Activated effector memory CD4-positive, alpha-beta T cell treated with Interleukin-2 at 50 U/mL for 16 hours (primary cell): ENCODE measurements around the gene ZNF329.
A peak's percentile ranks its signal among the peaks of the same experiment; 100 is the strongest.

Experiments used
- DNase-seq: peaks from one replicate; pipeline ENCODE4 v3.0.0-alpha.2; 2020

ZNF329 gene

DNA sequence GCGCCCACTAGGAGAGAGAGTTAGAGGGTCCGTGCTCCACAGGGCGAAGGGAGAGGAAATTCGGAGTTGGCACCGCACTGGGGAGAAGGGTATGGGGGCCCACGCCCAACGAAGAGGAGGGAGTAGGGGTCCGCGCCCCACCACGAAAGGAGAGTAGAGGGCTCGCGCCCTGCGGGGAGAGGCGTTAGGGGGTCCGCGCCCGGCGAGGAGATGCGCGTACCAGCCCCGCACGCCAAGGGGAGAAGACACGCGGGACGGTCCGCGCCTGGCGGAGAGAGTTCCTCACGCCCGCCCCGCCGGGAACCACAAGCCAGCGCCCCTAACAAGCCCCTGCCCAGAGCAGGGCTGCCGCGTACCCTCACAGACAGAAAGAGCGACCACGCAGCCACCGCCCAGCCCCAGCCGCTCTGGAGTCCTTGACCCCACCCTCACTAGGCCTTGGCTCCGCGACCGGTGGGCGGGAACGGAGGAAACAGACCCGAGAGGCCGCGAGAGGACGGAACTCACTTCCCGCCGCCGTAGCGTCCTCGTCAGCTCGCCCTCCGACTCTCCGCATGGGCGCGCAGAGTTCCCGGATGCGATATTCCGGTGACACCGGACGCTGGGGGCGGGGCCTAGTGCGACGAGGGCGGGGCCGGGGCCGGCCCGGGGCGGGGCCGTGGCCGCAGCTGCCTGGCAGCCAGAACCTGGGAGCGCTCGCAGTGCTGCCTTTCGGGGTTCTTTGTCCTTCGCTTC lies 32.6 kb downstream of the ZNF329 start:
- no peak for DNase-seq

DNA sequence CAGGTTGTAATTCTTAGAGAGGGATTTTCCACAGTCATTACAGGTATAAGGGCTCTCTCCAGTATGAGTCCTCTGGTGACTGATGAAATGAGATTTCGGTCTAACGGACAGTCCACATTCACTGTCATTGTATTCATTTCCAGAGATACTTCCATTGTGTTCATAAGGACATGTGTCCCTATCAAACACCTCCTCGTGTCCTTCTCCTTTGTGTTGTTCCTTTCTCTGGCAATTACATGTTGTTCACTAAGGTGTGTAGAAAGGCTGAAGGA lies 42.1 kb downstream of the ZNF329 start:
- no peak for DNase-seq

DNA sequence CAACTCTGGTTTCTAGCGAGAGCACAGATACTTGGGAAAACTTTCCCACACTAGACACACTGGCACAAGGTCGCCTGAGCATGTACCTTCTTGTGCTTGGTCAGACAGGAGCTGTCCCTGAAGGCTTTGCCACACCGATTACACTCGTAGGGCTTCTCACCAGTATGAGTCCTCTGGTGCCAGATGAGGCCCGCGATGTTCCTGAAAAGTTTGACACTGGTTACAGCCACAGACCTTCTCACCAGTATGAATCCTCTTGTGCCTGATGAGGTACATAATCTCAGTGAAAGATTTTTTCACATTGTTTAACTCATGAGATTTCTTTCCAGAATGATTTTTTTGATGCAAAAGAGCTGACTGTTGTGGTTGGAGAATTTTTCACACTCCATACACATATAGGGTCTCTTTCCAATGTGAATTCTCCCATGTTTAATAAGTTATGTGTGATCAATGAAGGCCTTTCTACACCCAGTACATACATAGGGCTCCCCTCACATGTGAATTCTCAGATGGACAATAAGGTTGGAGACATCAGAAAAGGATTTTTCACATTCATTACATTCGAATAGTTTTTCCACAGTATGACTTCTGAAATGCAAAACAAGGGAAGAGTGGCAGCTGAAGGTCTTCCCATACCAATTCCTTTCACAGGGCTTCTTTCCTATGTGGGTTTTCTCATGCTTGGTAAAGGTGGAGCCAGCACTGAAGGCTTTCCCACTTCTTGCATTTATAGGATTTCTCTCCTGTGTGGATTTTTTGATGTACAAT lies 42.6 kb downstream of the ZNF329 start:
- no peak for DNase-seq

DNA sequence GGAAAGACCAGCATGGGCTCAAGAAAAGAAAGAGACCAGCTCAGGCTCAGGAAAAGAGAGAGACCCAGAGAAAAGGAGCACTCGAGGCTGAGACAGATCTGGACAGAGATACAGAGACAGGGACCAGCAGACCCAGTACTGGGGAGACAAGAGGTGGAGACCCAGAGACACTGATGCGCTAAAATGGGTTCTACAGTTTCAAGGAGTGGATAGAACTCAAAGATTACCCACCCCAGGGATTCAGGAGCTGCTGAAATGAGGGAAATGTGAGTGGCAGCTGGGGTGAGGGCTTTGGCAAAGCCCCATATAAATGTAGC lies 51.9 kb downstream of the ZNF329 start:
- DNase-seq, result no peak

DNA sequence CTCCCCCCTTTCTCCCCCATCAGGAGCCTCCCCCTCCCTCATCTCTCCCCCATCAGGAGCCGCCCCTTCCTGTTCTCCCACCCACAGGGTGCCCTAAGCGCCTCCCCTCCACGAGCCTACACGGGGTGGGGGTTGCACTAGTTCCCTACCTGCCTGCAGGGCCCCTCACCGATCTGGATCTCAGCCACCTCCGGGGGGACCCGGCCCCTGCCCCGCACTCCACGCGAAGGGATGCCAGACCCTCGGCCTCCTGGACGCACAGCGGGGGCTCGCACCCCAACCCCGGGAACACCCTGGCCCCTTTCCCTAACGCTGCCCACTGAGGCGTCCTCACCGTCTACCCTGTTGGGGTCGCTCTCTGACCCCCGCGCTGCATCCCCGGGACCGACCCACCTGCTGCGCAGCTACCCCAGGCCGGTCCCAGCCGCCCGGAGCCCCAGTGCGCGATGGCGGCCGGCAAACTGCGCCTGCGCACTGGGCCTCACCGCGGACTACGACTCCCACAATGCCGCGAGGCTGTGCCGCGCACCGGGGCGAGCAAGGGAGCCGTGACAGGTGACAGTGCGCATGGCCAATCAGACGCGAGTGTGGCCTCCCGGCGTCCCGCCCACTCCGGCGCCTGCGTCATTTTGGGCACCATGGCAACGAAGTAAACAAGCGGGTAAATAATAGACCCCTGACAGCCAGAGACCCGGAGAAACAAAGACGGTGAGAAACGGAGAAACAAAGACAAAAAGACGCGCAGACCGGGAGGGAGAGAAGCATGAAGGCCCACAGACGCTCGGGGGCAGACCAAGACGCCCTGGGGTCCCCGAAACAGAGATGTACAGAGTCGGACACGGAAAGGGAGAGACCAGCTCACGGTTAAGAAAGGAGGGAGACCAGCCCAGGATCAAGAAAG lies 52.6 kb downstream of the ZNF329 start, which contains the start of gene ZSCAN18:
Gene ZSCAN18, minus strand, starts transcription at position 451 of the 901 bp plus-strand sequence. CDS start 7,964 bp downstream, outside the sequence.
- peak; percentile 90 for DNase-seq

DNA sequence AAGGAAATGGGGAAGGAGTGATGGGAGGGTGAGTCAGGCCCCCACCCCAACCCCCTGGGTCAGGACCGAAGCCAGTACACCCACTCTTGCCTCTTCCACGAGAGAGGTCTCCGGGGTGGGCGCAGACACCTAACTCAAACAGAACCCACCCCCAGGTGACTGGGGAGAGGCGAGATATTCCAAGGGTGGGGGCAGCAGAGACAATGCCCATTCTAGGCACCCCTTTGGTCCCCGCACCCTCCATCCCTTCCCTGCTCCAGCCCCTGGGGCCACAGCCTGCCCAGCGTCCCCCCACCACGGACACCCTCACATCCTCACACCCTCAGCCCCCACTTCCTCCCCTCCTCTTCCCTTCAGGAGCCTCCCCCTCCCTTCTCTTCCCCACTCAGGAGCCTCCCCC lies 53.2 kb downstream of the ZNF329 start:
- DNase-seq, result no peak

DNA sequence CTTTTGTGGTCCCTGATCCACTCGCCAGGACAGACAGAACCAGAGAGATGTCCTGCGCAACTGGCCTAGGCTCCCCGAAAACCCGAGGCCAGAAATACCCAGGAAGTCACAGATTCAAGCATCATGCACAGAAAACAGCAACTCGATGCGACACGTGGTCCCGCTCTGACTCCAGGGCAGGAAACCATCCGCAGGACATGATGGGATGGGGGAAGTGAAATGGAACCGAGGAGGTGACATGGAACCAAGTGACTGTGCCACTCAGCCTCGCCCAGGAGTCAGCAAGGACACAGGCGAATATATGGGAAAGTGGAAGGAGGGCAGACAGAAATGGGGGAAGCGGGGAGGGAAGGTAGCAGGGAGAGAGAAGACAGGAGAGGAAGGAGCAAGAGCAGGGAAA lies 53.7 kb downstream of the ZNF329 start:
- no peak for DNase-seq

GRCh38 chr19:58095328-58095727 lies 55.3 kb downstream of the ZNF329 start:
- DNase-seq, result no peak

DNA sequence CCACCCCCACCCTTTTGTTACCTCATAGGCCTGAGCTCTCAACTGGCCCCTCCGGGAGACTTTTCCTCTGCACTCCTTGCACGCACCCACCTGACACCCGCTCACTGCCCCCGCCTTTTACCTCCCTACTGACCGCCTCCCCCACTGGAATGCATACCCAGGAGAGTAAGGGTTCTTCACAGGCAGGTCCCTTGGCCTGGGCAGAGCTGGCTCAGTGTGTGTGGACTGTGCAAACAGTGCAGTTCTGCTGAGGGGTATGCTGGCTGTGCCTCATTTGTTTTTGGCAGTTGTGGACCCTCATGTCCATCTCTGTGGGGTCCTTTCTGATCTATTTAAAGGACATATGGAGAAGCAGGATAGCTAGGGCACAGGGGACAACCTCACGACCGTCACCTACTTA lies 57.5 kb downstream of the ZNF329 start:
- DNase-seq, result no peak

DNA sequence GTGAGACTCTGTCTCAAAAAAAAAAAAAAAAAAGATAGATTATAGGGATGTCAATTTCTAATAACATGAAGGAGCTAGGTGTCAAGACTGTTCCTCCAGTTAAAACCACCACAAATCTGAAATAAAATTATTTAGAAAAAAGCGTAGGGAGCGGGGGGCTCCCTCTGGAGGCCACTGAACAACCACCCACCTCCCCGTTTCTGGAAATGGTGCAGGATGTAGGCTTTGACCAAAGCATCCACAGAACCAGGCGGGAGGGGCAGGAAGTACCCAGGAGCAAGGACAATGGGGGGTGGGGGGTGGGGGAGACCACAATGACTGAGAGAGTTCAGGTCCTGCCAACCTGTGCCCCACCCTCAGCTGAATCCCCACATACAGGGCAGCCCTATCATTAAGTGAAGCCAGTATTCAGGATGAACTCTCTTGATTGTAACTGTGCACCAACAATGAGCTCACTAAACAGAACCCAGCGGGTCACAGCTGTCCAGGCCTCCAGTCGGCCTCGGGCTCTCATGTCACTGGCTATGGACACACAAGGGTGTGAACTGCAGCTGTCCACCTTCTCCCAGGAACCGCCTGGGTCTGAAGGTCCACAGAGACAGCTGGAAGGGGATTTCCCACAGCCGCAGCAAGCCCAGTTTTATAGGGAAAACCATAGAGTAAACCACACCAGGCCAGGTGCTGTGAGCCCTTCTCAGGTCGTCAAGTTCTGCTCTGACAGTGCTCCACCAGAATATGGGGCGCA lies 59.2 kb downstream of the ZNF329 start:
- no peak for DNase-seq

- no peak for DNase-seq
Observed at GRCh38 chr19:58089846-58090245, 60.7 kb downstream of the ZNF329 start.

DNA sequence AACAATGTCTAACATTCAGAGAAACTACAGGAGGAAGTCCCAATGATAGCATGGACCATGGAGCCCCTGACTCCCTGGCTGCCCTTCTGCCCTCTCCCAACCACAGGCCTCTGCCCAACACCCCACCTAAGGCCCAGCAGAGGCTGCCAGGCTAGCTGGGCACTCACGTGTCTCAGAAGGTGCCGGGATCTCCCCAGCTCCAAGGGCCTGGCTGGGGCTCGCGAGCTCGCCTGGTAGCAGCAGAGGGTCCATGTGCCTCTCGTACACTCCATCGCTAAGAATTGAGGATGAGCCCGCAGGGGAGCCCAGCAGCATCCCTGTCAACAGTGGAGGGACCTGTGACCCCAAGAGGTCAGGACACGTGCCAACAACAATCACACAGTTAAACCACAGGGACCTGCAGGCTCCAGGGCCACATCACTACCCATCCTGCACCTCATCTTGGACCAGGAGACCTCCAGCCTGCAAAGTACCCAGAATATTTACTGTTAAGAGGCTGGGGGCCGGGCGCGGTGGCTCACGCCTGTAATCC lies 62.0 kb downstream of the ZNF329 start:
- no peak for DNase-seq

- no peak for DNase-seq
Observed at GRCh38 chr19:58086825-58087710, 63.5 kb downstream of the ZNF329 start.

DNA sequence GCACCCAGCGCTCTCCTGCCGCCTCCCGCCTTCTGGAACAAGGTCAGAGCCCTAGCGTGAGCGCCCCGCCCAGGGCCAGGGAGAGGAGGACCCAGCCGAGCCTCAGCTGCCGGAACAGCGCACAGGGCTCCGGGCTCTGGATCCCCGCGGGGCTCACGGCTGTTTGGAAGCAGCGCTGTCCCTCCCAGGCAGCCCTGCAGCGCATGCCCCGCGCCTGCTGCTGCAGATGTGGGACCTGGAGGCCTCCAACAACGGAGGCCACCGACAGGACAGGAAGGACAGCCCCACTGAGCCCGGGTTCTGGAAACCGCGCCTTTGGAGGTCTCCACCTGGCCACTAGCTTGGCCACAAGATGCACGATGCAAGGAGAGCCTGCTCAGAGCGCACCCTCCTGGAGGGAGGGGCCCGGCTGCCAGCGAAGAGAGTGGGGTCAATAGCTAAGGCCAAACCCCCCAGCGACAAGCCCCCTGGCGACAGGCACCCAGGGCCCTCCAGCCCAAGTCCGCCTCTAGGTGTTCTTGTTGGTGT lies 65.2 kb downstream of the ZNF329 start:
- DNase-seq, result no peak

DNA sequence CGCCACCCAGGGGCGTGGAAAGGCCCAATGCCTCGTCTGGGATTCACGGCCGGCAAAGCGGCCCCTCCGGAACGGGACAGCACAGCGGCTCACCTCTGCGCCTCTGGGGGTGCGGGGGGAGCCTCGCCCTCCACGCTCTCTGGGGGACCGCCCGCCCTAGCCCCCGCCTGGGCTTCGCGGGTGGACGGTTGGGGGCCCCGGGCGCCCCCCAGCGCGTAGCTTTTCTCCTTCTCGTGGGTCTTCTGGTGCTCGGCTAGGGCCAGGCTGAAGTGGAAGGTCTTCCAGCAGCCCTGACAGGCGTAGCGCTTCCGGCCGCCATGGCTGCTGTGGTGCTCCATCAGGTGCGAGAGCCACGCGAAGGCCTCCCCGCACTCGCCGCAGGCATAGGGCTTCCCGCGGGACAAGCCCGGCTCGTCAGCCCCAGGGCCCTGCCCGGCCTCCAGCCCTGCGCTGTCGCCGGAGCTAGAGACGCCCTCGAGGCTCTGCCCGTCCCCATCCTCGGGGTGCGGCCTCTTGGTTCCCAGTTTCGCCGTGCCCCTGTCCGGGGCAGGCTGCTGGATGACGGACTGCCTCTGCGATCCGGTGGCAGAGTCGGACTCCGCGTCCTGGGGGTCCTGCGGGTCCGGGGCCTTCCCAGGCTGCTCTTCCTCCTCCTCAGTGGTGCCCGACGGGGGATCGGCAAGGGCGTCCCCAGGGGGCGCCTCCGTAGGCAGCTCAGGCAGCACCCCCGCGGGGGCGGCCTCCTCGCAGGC lies 65.8 kb downstream of the ZNF329 start:
- no peak for DNase-seq

DNA sequence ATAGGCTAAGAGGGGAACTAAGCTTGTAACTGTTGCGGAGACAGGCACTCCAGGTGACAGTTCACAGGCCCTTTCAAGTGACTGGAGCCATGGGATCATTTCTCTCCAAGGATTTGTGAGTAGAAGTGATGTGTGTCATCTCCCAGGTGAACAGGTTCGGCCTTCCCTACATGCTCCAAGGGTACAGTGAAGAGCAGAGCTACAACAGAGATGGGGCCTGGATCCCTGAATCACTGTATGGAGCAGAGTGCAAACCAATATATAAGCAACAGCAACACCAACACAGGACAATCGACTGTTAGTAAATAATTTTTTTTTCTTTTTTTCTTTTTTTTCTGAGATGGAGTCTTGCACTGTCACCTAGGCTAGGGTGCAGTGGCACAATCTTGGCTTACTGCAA lies 67.6 kb downstream of the ZNF329 start:
- no peak for DNase-seq

DNA sequence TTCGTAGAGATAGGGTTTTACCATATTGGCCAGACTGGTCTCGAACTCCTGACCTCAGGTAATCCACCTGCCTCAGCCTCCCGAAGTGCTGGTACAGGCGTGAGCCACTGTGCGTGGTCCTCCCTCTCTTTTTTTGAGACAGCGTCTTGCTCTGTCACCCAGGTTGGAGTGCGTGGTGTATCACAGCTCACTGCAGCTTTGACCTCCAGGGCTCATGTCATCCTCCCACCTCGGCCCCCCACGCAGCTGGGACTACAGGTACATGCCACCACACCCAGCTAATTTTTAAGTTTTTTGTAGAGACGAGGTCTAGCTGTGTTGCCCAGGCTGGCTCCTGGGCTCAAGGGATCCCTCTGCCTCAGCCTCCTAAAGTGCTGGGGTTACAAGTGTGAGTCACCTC lies 70.8 kb downstream of the ZNF329 start:
- DNase-seq, result no peak
